Spleen (tissue), 11 donors: Measurements from ENCODE around the gene DGKG. TPM values are rescaled to one million over a fixed set of nuclear protein-coding genes. Genes with fewer than 3 reads are reported as not detected.

Source experiments
- DNase-seq: peaks from one replicate; pipeline ENCODE4 v3.0.0-alpha.2; 2020
- H3K27ac ChIP-seq, 8 donors: fragments of 200-600 bp; sonication (generic) in 7 of 8; 1 replicate in 4 of 8; 2 replicates in 4 of 8; pipeline versions ENCODE4 v1.5.0 to v1.8.0; 2016 to 2021; ENCODE audit warnings: inconsistent platforms in 4 of 8, mild to moderate bottlenecking in 4 of 8, moderate library complexity in 1 of 8
- H3K27me3 ChIP-seq, 7 donors: fragments of 200-600 bp; sonication (generic) in 6 of 7; replicated peaks in 1 of 7; 1 replicate in 4 of 7; 2 replicates in 3 of 7; pipeline versions ENCODE4 v1.5.0 to v1.8.0; 2016 to 2021; ENCODE audit warnings: inconsistent platforms in 3 of 7, mild to moderate bottlenecking in 1 of 7
- H3K36me3 ChIP-seq, 6 donors: fragments of 200-600 bp; sonication (generic) in 5 of 6; 1 replicate in 4 of 6; 2 replicates in 2 of 6; pipeline versions ENCODE4 v1.5.0 to v1.8.0; 2016 to 2021; ENCODE audit warnings: inconsistent platforms in 2 of 6
- H3K4me1 ChIP-seq, 6 donors: fragments of 200-600 bp; sonication (generic) in 5 of 6; 1 replicate in 3 of 6; 2 replicates in 3 of 6; pipeline versions ENCODE4 v1.5.0 to v1.8.0; 2016 to 2021; ENCODE audit warnings: inconsistent platforms in 3 of 6
- H3K4me3 ChIP-seq, 8 donors: fragments of 200-600 bp; sonication (generic) in 7 of 8; 1 replicate in 4 of 8; 2 replicates in 4 of 8; pipeline versions ENCODE4 v1.5.0 to v1.8.0; 2016 to 2021; ENCODE audit warnings: inconsistent platforms in 4 of 8, mild to moderate bottlenecking in 4 of 8, moderate library complexity in 2 of 8
- H3K9me3 ChIP-seq, 8 donors: fragments of 200-600 bp; sonication (generic) in 7 of 8; 1 replicate in 4 of 8; 2 replicates in 4 of 8; pipeline versions ENCODE4 v1.5.0 to v1.8.0; 2016 to 2021; ENCODE audit warnings: inconsistent platforms in 4 of 8
- CTCF ChIP-seq, 11 experiments: fragments of 200-600 bp in 7 of 11; fragments of 450-650 bp in 4 of 11; sonication (generic) in 4 of 11; IDR thresholded peaks in 8 of 11; conservative IDR thresholded peaks in 3 of 11; 1 replicate in 7 of 11; 2 replicates in 4 of 11; pipeline versions ENCODE4 v1.4.0 to v1.8.0; 2016 to 2021; ENCODE audit warnings: antibody characterized with exemption in 11 of 11, inconsistent platforms in 4 of 11, mild to moderate bottlenecking in 1 of 11
- POLR2A ChIP-seq, 3 donors: fragments of 450-650 bp; IDR thresholded peaks; one replicate each; pipeline ENCODE4 v1.5.1; 2017; ENCODE audit warnings: antibody characterized with exemption in 3 of 3, mild to moderate bottlenecking in 1 of 3
- POLR2AphosphoS5 ChIP-seq, 3 donors: sonication (generic); formaldehyde crosslinking; IDR thresholded peaks; one replicate each; pipeline ENCODE4 v1.5.1; 2017; ENCODE audit warnings: antibody characterized with exemption in 3 of 3
- WGBS, 5 donors: extraction: QIAGEN DNeasy Blood & Tissue Kit in 3 of 5; methylation state at CpG; one replicate each; pipeline versions ENCODE4 v1.1.5 to v1.1.7; 2013 to 2018; 5-methylcytosine and 5-hydroxymethylcytosine counted together
- intact Hi-C: fragments of 100-400 bp; cut with DNase I; formaldehyde crosslinking; loops from one replicate; pipeline ENCODE4 v1.15.0; 2023; ENCODE audit warnings: low total_unique reads
- polyA plus RNA-seq, 3 donors: library from polyadenylated mRNA; stranded (reverse); fragments of 200-250 nt; gene quantifications; one replicate each; pipeline ENCODE4 v1.2.1, GENCODE V29; 2013
- total RNA-seq, 7 donors: library from RNA; depleted of rRNA in 3 of 7; stranded (reverse); fragments of >200 nt in 3 of 7; fragmentation: NEBNext Ultra II Directional in 4 of 7; extraction: Animal tissue kit (Norgen Biotek cat#: 25700) in 4 of 7; gene quantifications; one replicate each; pipeline versions ENCODE4 v1.1.0 to v1.2.1, GENCODE V29; 2016 to 2021
- donor health status: healthy with polysubstance abuse.
- donor health status: DM: no; HTN: no; CAD: no; lungs with moderate emphysema.
- donor health status: DM: no; HTN: no; CAD: no.
- donor health status: Bipolar disorder and iron deficiency.
- donor health status: healthy.
- donor health status: DM: no; HTN: no; CAD: no.
- donor health status: DM: yes; HTN: yes; CAD: no.

Gene DGKG
- total and polyA plus RNA-seq, 10 donors = 0.22 to 7.7 (median 5.4) TPM

- intact Hi-C loops = no loop called here
- DNase-seq = no peak
- H3K36me3 ChIP-seq = peaks cover 0 to 39% (median 0%) of the 10 kb centered on the region in 6 donors
- H3K4me1 ChIP-seq = no peaks in the 10 kb centered on the region
- no peaks in the 10 kb centered on the region for H3K9me3 ChIP-seq
- 86 to 96% (median 91%) methylated on average over 3 of the region's 3 CpGs for WGBS, 5 donors
- H3K27ac ChIP-seq = no peak overlapping the region
- no peaks in the 10 kb centered on the region for H3K27me3 ChIP-seq
- TF ChIP-seq POLR2AphosphoS5 (IDR thresholded peaks at IDR 0.05) (no peak), CTCF (IDR thresholded peaks at IDR 0.05 in 8 of 11, conservative IDR thresholded peaks at IDR 0.05 in 3 of 11) (no peak), POLR2A (IDR thresholded peaks at IDR 0.05) (no peak)
- H3K4me3 ChIP-seq = no peak overlapping the region
Observed at GRCh38 chr3:186321746-186322145, 40.3 kb downstream of the DGKG start.

- no peak overlapping the region for H3K27ac ChIP-seq
- intact Hi-C loops = no loop called here
- DNase-seq = no peak
- no peaks in the 10 kb centered on the region for H3K27me3 ChIP-seq
- H3K4me3 ChIP-seq = no peak overlapping the region
- no peaks in the 10 kb centered on the region for H3K9me3 ChIP-seq
- 82 to 94% (median 89%) methylated on average over 4 of the region's 4 CpGs for WGBS, 5 donors
- H3K4me1 ChIP-seq = no peaks in the 10 kb centered on the region
- peaks cover 0 to 39% (median 0%) of the 10 kb centered on the region in 6 donors for H3K36me3 ChIP-seq
- TF ChIP-seq POLR2AphosphoS5 (IDR thresholded peaks at IDR 0.05) (no peak), POLR2A (IDR thresholded peaks at IDR 0.05) (no peak), CTCF (IDR thresholded peaks at IDR 0.05 in 8 of 11, conservative IDR thresholded peaks at IDR 0.05 in 3 of 11) (no peak)
Observed at GRCh38 chr3:186320862-186321568, 41.0 kb downstream of the DGKG start.

DNA sequence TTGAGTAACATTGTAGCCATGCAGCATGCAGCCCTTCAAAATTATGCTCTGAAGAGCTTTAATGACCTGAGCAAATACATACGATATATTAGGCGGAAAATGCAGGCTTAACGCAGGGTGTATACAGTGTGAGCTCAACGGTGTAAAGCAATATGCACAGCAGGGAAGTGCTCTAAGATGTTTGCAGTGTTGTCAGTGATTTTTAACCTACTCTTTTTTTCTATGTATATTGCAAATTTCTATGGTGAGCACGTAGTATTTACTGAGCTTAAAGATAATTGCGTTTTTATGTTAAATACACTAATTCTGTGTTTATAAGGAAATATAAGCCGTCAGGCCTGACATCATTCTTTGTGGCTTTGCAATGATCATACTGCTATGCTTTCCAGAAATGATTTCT is 42.1 kb downstream of the DGKG start:
- TF ChIP-seq CTCF (IDR thresholded peaks at IDR 0.05 in 8 of 11, conservative IDR thresholded peaks at IDR 0.05 in 3 of 11) (no peak), POLR2AphosphoS5 (IDR thresholded peaks at IDR 0.05) (no peak), POLR2A (IDR thresholded peaks at IDR 0.05) (no peak)
- Histone ChIP-seq H3K4me3 (no peak overlapping the region), H3K9me3 (no peaks in the 10 kb centered on the region), H3K4me1 (no peaks in the 10 kb centered on the region), H3K27ac (no peak overlapping the region), H3K36me3 (peaks cover 0 to 45% (median 0%) of the 10 kb centered on the region in 6 donors), H3K27me3 (no peaks in the 10 kb centered on the region)
- no peak for DNase-seq
- WGBS, 5 donors = 87 to 94% (median 90%) methylated on average over 7 of the region's 7 CpGs
- intact Hi-C loops = no loop called here

- Histone ChIP-seq H3K9me3 (no peaks in the 10 kb centered on the region), H3K27me3 (no peaks in the 10 kb centered on the region), H3K4me1 (no peaks in the 10 kb centered on the region), H3K27ac (no peak overlapping the region), H3K36me3 (peaks cover 0 to 45% (median 0%) of the 10 kb centered on the region in 6 donors), H3K4me3 (no peak overlapping the region)
- WGBS, 5 donors = 82 to 90% (median 84%) methylated on average over 4 of the region's 4 CpGs
- no peak for TF ChIP-seq POLR2AphosphoS5 (IDR thresholded peaks at IDR 0.05)
- no peak for TF ChIP-seq POLR2A (IDR thresholded peaks at IDR 0.05)
- TF ChIP-seq CTCF (IDR thresholded peaks at IDR 0.05 in 8 of 11, conservative IDR thresholded peaks at IDR 0.05 in 3 of 11) = no peak
- DNase-seq = no peak
- intact Hi-C loops = no loop called here
Observed at GRCh38 chr3:186318135-186318534, 43.9 kb downstream of the DGKG start.
